A673 (cell line): ENCODE data around the gene MRPL2.

Source experiments
- EZH2 ChIP-seq: fragments of 200-600 bp; sonication (generic); IDR thresholded peaks from 2 replicates; pipeline ENCODE4 v1.6.1; 2017; ENCODE audit warnings: borderline replicate concordance, low read depth, mild to moderate bottlenecking, mixed read lengths, antibody characterized with exemption, low read length; ENCODE audit not compliant: poor library complexity, severe bottlenecking
- TF ChIP-seq, protein P1 (sequence below): fragments of 300-800, 200-600 bp; sonication (generic); conservative IDR thresholded peaks from 2 replicates; pipeline ENCODE4 v1.5.1; 2017; ENCODE audit warnings: low read depth, mild to moderate bottlenecking, antibody characterized with exemption, low read length, moderate library complexity, mixed read lengths

DNA sequence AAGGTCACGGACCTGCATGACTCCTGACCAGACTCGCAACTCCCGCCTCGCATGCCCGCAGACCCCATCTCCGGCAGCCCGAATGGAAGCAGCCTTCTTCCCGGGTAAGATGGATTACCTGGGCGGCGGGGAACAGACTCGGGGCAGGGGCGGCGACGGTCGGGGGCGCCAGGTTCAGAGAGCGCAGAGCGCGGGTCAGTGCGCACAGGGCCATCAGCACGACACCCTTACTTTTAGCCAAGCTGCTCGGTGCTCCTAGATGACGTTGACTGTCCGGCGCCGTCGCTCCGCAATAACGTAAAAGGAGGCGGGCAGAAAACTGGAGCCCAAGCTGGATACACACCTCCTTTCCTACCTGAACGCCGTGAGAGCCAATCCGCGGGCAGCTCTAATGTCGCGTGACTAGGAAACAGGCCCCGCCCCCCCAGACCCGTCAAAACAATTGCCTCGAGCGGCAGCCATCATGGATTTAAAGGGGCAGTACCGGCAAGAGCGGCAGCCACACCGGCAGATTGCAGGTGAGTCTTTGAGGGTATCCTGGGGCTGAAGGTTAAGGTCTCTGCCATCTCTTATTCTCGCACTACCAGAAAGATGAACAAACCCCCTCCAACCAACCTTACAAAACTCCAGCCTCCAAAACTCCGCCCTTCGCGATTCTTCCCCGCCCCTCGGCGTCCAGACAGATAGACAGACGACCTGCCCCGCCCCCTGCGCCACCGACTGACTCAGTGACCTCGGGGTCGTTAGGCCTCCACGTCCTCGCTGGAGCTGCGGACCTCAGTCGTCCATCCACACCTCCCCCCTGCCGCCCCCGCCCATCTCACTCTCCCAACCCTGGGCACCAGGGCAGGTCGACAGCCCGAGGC is at the start of gene MRPL2, which contains the start of gene KLC4:
- TF ChIP-seq, protein P1, sequence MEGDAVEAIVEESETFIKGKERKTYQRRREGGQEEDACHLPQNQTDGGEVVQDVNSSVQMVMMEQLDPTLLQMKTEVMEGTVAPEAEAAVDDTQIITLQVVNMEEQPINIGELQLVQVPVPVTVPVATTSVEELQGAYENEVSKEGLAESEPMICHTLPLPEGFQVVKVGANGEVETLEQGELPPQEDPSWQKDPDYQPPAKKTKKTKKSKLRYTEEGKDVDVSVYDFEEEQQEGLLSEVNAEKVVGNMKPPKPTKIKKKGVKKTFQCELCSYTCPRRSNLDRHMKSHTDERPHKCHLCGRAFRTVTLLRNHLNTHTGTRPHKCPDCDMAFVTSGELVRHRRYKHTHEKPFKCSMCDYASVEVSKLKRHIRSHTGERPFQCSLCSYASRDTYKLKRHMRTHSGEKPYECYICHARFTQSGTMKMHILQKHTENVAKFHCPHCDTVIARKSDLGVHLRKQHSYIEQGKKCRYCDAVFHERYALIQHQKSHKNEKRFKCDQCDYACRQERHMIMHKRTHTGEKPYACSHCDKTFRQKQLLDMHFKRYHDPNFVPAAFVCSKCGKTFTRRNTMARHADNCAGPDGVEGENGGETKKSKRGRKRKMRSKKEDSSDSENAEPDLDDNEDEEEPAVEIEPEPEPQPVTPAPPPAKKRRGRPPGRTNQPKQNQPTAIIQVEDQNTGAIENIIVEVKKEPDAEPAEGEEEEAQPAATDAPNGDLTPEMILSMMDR = no peak
- no peak for TF ChIP-seq EZH2
